Stimulated activated CD8-positive, alpha-beta memory T cell treated with anti-CD3 and anti-CD28 coated beads, Interleukin-15, amount 100 ng/mL, for 24 hours (primary cell): ENCODE data around the gene PPP1R1C.

Experiments used
- DNase-seq: peaks from one replicate; pipeline ENCODE4 v3.0.0-alpha.2; 2020; ENCODE audit warnings: low read depth

Gene PPP1R1C

GRCh38 chr2:181972431-181973170 is 13.1 kb upstream of the PPP1R1C start:
- DNase-seq, result no peak

GRCh38 chr2:181973171-181973783 is 12.4 kb upstream of the PPP1R1C start:
- DNase-seq, result no peak

DNA sequence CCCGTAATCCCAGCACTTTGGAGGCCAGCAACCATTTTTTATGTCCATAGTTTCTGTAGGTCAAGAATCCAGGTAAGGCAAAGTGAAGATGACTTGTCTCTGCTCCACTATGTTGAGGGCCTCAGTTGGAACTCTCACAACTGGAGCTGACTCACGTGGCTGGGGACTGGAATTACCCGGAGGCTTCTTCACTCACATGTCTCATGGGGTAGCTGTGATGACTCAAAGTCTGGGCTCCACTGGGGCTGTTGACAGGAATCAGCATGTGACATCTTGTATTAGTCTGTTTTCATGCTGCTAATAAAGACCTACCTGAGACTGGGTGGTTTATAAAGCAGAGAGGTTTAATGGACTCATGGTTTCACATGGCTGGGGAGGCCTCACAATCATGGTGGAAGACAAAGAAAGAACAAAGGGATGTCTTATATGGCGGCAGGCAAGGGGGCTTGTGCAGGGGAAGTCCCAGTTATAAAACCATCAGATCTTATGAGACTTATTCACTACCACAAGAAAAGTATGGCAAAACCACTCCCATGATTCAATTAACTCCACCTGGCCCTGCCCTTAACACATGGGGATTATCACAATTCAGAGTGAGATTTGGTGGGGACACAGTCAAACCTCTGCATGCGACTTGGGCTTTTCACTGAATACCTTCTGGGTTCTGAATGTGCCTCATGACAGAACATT is 7.8 kb upstream of the PPP1R1C start:
- DNase-seq, result no peak

DNA sequence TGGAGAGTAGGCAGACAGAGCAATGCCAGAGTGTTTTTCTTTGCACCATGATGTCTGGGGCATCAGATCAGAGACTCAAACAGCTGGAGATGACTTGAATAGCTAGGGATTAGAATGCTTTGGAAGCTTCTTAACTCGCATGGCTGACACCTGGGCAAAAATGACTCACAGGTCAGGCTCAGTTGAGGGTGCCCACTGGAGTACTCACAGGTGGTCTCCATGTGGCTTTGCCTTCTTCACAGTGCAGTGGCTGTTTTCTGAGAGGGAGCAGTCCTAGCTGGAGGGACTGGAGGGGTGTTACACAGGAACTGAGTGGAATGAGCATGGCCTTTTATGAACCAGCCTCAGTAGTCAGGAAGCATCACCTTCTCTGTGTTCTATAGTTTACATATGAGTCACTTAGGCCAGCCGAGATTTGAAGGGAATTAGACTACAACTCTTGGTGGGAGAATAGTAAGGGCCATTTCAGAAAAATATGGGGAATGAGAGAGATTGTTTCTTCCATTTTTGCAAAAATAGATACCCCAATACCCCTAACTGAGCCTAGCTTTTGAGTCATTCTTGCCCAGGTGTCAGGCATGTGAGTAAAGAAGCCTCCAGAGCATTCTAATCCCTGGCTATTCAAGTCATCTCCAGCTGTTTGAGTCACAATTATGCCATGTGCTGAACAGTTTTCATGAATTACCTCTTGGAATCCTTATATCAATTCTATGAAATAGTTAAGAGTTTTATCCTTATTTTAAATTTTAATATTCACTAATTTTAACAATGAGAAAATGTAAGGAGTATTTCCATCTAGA is 7.1 kb upstream of the PPP1R1C start:
- DNase-seq, result no peak

- no peak for DNase-seq
These were observed 1.6 kb upstream of the PPP1R1C start for GRCh38 chr2:181984060-181984459.

- no peak for DNase-seq
These were observed 630 bp upstream of the PPP1R1C start for GRCh38 chr2:181984814-181985631.

GRCh38 chr2:181988154-181988924 is 2.7 kb downstream of the PPP1R1C start:
- DNase-seq, result no peak

DNA sequence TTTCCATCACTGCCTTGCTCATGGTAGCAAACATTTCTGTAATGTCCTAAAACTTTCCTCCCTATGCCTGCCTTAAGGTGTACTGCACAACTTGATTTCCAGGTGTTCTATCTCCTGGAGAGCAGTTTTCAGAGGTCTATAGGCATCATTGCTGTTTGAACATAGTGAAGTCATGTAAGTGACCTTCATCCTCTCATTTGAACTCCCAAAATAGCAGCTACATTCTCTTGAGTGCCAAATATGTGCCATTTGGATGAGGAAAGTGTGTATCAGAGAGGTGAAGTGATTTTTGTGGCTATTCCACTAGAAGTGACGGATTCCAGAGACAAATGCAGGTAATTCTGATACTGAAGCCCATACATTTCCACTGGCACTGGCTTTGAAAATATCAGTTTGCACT is 3.4 kb downstream of the PPP1R1C start:
- DNase-seq, result no peak

GRCh38 chr2:181991171-181991885 is 5.7 kb downstream of the PPP1R1C start:
- no peak for DNase-seq

GRCh38 chr2:181992776-181993175 is 7.1 kb downstream of the PPP1R1C start:
- no peak for DNase-seq

DNA sequence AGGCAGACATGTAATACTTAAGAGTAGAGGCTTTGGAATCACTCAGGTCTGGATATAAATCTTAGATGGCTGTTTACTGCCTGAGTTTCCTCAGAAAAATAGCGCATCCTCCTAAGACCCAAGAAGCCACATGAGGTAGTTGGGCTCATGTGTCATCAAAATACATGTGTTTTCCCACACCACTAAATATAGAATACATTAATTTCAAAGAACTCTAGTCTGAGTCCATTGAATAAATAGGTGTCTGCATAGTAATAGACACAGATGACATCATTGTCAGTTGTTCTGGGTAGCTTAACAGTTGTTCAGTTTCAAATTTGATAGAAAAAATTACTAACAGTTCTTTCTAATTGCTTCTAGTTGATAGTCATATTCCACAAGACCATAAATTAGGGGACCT is 9.6 kb downstream of the PPP1R1C start:
- no peak for DNase-seq

GRCh38 chr2:181998041-181998835 is 12.6 kb downstream of the PPP1R1C start:
- DNase-seq, result no peak

- no peak for DNase-seq
These were observed 13.4 kb downstream of the PPP1R1C start for GRCh38 chr2:181998891-181999654.

DNA sequence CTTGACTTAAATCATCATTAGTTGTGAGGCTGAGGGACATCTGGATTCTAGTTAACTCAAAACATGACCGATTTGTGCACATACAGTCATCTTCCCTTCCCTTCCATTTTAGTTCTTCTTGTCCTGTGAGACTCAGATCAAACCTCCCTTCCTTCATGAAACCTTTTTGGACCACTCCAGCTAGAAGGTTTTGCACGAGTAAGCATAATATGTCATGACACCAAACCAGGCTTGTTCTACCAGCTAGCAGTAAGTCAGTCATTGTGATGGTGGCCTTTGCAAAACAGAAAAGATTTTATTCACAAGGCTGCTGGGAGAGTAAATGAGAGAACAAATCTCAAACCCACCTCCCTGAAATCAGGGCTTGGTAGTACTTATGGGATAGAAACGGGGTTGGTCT is 14.3 kb downstream of the PPP1R1C start:
- DNase-seq, result no peak

- no peak for DNase-seq
These were observed 19.4 kb downstream of the PPP1R1C start for GRCh38 chr2:182004945-182005520.

GRCh38 chr2:182006595-182007341 is 21.1 kb downstream of the PPP1R1C start:
- no peak for DNase-seq

DNA sequence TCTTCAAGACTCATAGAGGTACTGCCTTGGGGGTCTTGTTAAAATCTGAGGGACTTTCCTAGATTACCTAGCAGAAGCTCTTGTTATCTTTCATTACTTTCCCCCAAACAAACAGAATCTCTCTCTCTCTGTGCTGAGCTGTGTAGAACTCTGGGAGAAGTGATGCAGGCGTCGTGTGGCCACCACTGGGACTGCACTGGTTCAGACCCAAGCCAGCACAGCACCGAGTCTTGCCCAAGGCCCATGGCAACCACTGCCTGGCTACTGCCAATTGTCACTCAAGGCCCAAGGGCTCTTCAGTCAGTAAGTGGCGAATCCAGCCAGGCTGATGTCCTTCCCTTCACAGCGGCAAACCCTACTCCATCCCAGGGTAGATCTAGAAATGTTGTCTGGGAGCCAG is 28.6 kb downstream of the PPP1R1C start:
- no peak for DNase-seq
